ENCODE results near the gene POMT1.

- TF ChIP-seq POLR2AphosphoS5 (IDR thresholded peaks at IDR 0.05) (no peak), CTCF (IDR thresholded peaks at IDR 0.05) (no peak)
Measured at GRCh38 chr9:131473891-131474290, 28.8 kb upstream of the POMT1 start.
